Measurements from ENCODE around the gene ACADVL.

The ACADVL gene

GRCh38 chr17:7191571-7192270 is 28.0 kb upstream of the ACADVL start:
- peak; percentile 66 for DNase-seq

GRCh38 chr17:7192271-7192937 is 27.3 kb upstream of the ACADVL start:
- no peak for DNase-seq

GRCh38 chr17:7195971-7196370 is 23.8 kb upstream of the ACADVL start:
- DNase-seq, result no peak

- no peak for DNase-seq
These were observed 22.9 kb upstream of the ACADVL start for GRCh38 chr17:7196651-7197401.

GRCh38 chr17:7203391-7203790 is 16.3 kb upstream of the ACADVL start:
- DNase-seq, result no peak

- DNase-seq, result no peak
These were observed 15.4 kb upstream of the ACADVL start for GRCh38 chr17:7204336-7204735.

GRCh38 chr17:7204828-7205461 is 14.8 kb upstream of the ACADVL start:
- peak; percentile 97 for DNase-seq

GRCh38 chr17:7205561-7205960 is 14.2 kb upstream of the ACADVL start:
- no peak for DNase-seq

- DNase-seq, result no peak
These were observed 12.4 kb upstream of the ACADVL start for GRCh38 chr17:7207120-7208001.

GRCh38 chr17:7208027-7208571 is 11.6 kb upstream of the ACADVL start:
- no peak for DNase-seq

- DNase-seq, result no peak
These were observed 10.8 kb upstream of the ACADVL start for GRCh38 chr17:7208754-7209460.

GRCh38 chr17:7211491-7212273 is 8.1 kb upstream of the ACADVL start:
- DNase-seq, result no peak

- peak; percentile 88 for DNase-seq
These were observed 5.8 kb upstream of the ACADVL start for GRCh38 chr17:7213895-7214299.

- DNase-seq, result peak; percentile 99
These were observed 5.2 kb upstream of the ACADVL start for GRCh38 chr17:7214300-7215135.

- DNase-seq, result no peak
These were observed 4.6 kb upstream of the ACADVL start for GRCh38 chr17:7215136-7215638.

- DNase-seq, result no peak
These were observed 4.0 kb upstream of the ACADVL start for GRCh38 chr17:7215652-7216180.

GRCh38 chr17:7216242-7217112 is 3.3 kb upstream of the ACADVL start:
- no peak for DNase-seq
